GM10266 (cell line): ENCODE data around the gene ACO2.

Experiments used
- DNase-seq: peaks from one replicate; pipeline ENCODE4 v3.0.0; 2012; ENCODE audit errors: extremely low spot score
- CTCF ChIP-seq: IDR thresholded peaks from 2 replicates; pipeline ENCODE4 v1.5.1; 2012; ENCODE audit warnings: mild to moderate bottlenecking, low read depth; ENCODE audit not compliant: control insufficient read depth, insufficient read depth; ENCODE audit errors: missing control alignments

ACO2 gene

GRCh38 chr22:41526830-41527799, 58.2 kb downstream of the ACO2 start:
- peak; percentile 78 for TF ChIP-seq CTCF
- peak; percentile 60 for DNase-seq

GRCh38 chr22:41528132-41528766, 59.3 kb downstream of the ACO2 start:
- no peak for TF ChIP-seq CTCF
- DNase-seq, result no peak

- TF ChIP-seq CTCF, result no peak
- DNase-seq, result no peak
These were observed 60.1 kb downstream of the ACO2 start for GRCh38 chr22:41528938-41529561.

- no peak for TF ChIP-seq CTCF
- DNase-seq, result no peak
These were observed 62.2 kb downstream of the ACO2 start for GRCh38 chr22:41530890-41531714.

- no peak for DNase-seq
- TF ChIP-seq CTCF, result no peak
These were observed 63.0 kb downstream of the ACO2 start for GRCh38 chr22:41531715-41532477.
